HepG2 (cell line): Measurements from ENCODE around the gene ADGRG4.

Source experiments
- ATF7 ChIP-seq, 2 experiments: fragments of 450-650 bp in 1 of 2; sonication (generic) in 1 of 2; formaldehyde crosslinking in 1 of 2; IDR thresholded peaks; 2 replicates each; pipeline versions ENCODE4 v1.4.0 to v1.6.1; 2016 to 2020; ENCODE audit warnings: antibody characterized with exemption in 1 of 2, mild to moderate bottlenecking in 1 of 2, missing genetic modification reagents in 1 of 2
- CTCF ChIP-seq: sonication (generic); formaldehyde crosslinking; IDR thresholded peaks from 2 replicates; pipeline ENCODE4 v1.5.0; 2020; ENCODE audit warnings: mild to moderate bottlenecking, missing genetic modification reagents, moderate library complexity
- E2F1 ChIP-seq: sonication (generic); formaldehyde crosslinking; IDR thresholded peaks from 2 replicates; pipeline ENCODE4 v1.5.0; 2020; ENCODE audit warnings: missing genetic modification reagents
- FOXJ3 ChIP-seq: sonication (generic); formaldehyde crosslinking; IDR thresholded peaks from 2 replicates; pipeline ENCODE4 v1.4.0; 2020; ENCODE audit warnings: missing genetic modification reagents, mild to moderate bottlenecking, borderline replicate concordance
- PRDM15 ChIP-seq: sonication (generic); formaldehyde crosslinking; IDR thresholded peaks from 2 replicates; pipeline ENCODE4 v1.4.0; 2020; ENCODE audit warnings: missing genetic modification reagents
- SSRP1 ChIP-seq: IDR thresholded peaks from 2 replicates; pipeline ENCODE4 v1.6.1; 2016; ENCODE audit warnings: control low read depth
- TCF12 ChIP-seq, 2 experiments: fragments of 450-650 bp in 1 of 2; sonication (generic) in 1 of 2; formaldehyde crosslinking in 1 of 2; IDR thresholded peaks; 2 replicates each; pipeline versions ENCODE4 v1.6.1 to v1.8.0; 2017 to 2022; ENCODE audit warnings: antibody characterized with exemption in 1 of 2, mild to moderate bottlenecking in 1 of 2, missing genetic modification reagents in 1 of 2, moderate library complexity in 1 of 2
- ZBTB7A ChIP-seq: sonication (generic); formaldehyde crosslinking; IDR thresholded peaks from 2 replicates; pipeline ENCODE4 v1.8.0; 2022; ENCODE audit warnings: mild to moderate bottlenecking, missing genetic modification reagents

GRCh38 chrX:136457303-136457917, 156.6 kb downstream of the ADGRG4 start:
- TF ChIP-seq CTCF (CRISPR knock-in tag) (no peak), TCF12 (IDR thresholded peaks at IDR 0.05) (no peak), TCF12 (CRISPR knock-in tag; IDR thresholded peaks at IDR 0.05) (no peak), ATF7 (IDR thresholded peaks at IDR 0.05) (no peak), ATF7 (CRISPR knock-in tag; IDR thresholded peaks at IDR 0.05) (no peak), E2F1 (CRISPR knock-in tag) (no peak), FOXJ3 (CRISPR knock-in tag) (no peak), ZBTB7A (CRISPR knock-in tag) (no peak), SSRP1 (no peak), PRDM15 (CRISPR knock-in tag) (no peak)
